DOHH2 (cell line): ENCODE measurements around the gene MAP3K9.

Experiments
- CTCF ChIP-seq: fragments of 200-600 bp; sonication (generic); IDR thresholded peaks from one replicate; pipeline ENCODE4 v1.5.1; 2014; ENCODE audit warnings: antibody characterized with exemption, mild to moderate bottlenecking, low read depth, low read length; ENCODE audit not compliant: poor library complexity, severe bottlenecking
- EZH2phosphoT487 ChIP-seq: fragments of 200-600 bp; sonication (generic); IDR thresholded peaks from 2 replicates; pipeline ENCODE4 v1.6.1; 2017; ENCODE audit warnings: borderline replicate concordance, mild to moderate bottlenecking, antibody characterized with exemption, low read length, moderate library complexity, mixed read lengths

GRCh38 chr14:70802379-70802778 lies 6.9 kb downstream of the MAP3K9 start:
- TF ChIP-seq CTCF (no peak), EZH2phosphoT487 (no peak)
